GM19099 (cell line): ENCODE data around the gene TMEM151B.

Experiments
- POLR2A ChIP-seq: IDR thresholded peaks from 3 replicates; pipeline ENCODE4 v1.6.1; 2011; ENCODE audit warnings: low read depth; ENCODE audit not compliant: insufficient read length; ENCODE audit errors: extremely low read depth

The TMEM151B gene

GRCh38 chr6:44263354-44264100 lies 6.7 kb upstream of the TMEM151B start:
- TF ChIP-seq POLR2A, result peak; percentile 66

- peak; percentile 53 for TF ChIP-seq POLR2A
Observed at GRCh38 chr6:44264154-44265006, 5.9 kb upstream of the TMEM151B start.

- peak; percentile 89 for TF ChIP-seq POLR2A
Observed at GRCh38 chr6:44265007-44265721, 5.1 kb upstream of the TMEM151B start, which contains the start of gene NFKBIE. NFKBIE (minus strand) TSS chr6:44265551; CDS start chr6:44265346, 205 bp downstream.

GRCh38 chr6:44265722-44266233 lies 4.5 kb upstream of the TMEM151B start:
- TF ChIP-seq POLR2A, result no peak

GRCh38 chr6:44266347-44266746 lies 3.9 kb upstream of the TMEM151B start:
- TF ChIP-seq POLR2A, result peak; percentile 33

GRCh38 chr6:44267252-44267651 lies 3.0 kb upstream of the TMEM151B start:
- no peak for TF ChIP-seq POLR2A

GRCh38 chr6:44268095-44268628 lies 2.1 kb upstream of the TMEM151B start:
- no peak for TF ChIP-seq POLR2A

- no peak for TF ChIP-seq POLR2A
Observed at GRCh38 chr6:44269178-44269920, 901 bp upstream of the TMEM151B start.

GRCh38 chr6:44270526-44271405 lies 516 bp downstream of the TMEM151B start:
- no peak for TF ChIP-seq POLR2A

- no peak for TF ChIP-seq POLR2A
Observed at GRCh38 chr6:44271406-44271723, 1.1 kb downstream of the TMEM151B start.

- no peak for TF ChIP-seq POLR2A
Observed at GRCh38 chr6:44271914-44272313, 1.7 kb downstream of the TMEM151B start.

- no peak for TF ChIP-seq POLR2A
Observed at GRCh38 chr6:44272529-44272928, 2.3 kb downstream of the TMEM151B start.

GRCh38 chr6:44272999-44273566 lies 2.8 kb downstream of the TMEM151B start:
- no peak for TF ChIP-seq POLR2A
